RPMI7951 (cell line): ENCODE results near the gene LEKR1. TPM values are rescaled to one million over a fixed set of nuclear protein-coding genes. Genes with fewer than 3 reads are reported as not detected.
"Not testable (repeated sequence)": the region's sequence is repeated elsewhere in the genome, so short reads cannot be mapped to it uniquely, and the experiment has no call there.

ENCODE experiments used
- DNase-seq: peaks from one replicate; pipeline ENCODE4 v3.0.0-alpha.2; 2012; ENCODE audit warnings: low read depth
- total RNA-seq: library from RNA; depleted of rRNA; stranded (reverse); fragments of >200 nt; shearing (Covaris generic); gene quantifications from 2 replicates; pipeline ENCODE4 v1.2.3, GENCODE V29; 2014

The LEKR1 gene
- total RNA-seq, 1 experiment from 2014 or later, result 1.8 TPM

DNA sequence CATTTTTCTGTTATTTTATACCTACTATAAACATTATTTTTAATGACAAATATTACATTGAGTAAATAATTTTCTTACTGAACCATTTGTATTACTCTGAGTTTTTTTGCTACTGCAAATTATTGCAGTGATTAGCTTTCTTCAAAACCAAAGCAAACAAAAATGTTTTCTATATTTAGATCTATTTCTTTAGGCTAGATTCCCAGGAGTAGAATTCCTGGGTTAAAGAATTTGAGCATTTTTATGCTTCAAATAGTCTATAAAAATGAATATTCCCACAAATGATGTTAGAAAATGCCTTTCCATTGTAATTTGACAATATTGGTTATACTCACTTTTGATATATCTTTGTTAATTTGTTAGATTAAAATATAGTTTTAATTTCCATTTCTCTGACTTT, 76.8 kb downstream of the LEKR1 start:
- no peak for DNase-seq

DNA sequence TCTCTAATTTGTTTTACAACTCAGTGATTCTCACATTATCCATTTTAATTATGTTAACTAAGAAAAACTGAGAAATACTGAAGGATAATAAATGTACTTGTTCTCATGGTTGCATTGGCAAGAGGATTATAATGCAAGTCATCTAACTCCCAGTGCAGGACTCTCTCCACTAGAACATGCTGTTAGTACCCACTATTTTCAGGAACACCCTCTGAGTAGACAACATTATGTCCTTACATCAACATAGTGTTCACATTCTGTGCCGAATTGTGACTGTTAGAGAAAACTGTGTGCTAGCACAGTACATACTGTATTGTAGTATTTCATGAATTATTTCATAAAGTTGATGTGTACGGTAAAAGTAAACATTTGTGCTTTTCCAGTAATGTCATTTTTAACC, 80.1 kb downstream of the LEKR1 start:
- no peak for DNase-seq

DNA sequence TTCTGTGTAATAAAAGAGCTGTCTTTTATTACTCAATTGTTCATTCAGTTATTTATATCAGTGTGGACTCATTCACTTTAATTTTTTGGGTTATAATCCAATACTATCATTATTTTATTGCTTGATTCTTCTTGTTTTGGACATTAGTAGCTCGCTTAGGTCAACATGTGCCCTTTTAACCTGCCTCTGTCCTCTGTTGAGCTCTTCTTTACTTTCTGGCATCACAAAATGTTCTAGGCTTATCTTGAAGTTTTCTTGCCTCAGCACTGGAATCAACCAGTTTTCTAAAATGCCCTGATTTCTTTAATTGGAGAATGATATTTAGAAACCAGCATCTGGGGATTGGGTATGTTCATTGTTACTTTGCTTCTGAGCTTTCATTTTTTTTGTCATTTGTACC, 82.2 kb downstream of the LEKR1 start:
- no peak for DNase-seq

DNA sequence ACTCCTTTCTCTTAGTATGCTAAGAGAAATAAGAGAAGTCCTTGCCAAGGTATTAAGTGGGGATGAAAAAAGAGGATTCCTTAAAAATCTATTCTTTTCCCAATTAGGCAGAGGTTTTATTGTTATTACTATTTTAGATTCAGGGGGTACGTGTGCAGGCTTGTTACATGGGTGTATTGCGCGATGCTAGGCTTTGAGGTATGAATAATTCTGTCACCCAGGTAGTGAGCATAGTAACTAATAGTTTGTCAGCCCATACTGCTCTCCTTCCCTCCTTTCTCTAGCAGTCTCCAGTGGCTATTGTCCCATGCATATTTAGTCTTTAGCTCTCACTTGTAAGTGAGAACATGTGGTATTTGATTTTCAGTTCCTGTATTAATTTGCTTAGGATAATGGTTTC, 83.9 kb downstream of the LEKR1 start:
- no peak for DNase-seq

DNA sequence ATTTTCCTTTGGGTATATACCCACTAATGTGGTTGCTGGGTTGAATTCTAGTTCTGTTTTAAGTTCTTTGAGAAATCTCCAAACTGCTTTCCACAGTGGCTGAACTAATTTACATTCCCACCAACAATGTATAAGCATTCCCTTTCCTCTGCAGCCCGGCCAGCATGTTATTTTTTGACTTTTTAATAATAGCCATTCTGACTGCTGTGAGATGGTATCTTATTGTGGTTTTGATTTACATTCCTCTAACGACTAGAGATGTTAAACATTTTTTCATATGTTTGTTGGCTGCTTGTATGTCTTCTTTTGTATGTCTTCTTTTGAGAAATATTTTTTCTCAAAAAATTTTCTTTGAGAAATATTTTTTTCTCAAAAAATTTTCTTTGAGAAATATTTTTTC, 84.7 kb downstream of the LEKR1 start:
- DNase-seq, result peak; percentile 44

DNA sequence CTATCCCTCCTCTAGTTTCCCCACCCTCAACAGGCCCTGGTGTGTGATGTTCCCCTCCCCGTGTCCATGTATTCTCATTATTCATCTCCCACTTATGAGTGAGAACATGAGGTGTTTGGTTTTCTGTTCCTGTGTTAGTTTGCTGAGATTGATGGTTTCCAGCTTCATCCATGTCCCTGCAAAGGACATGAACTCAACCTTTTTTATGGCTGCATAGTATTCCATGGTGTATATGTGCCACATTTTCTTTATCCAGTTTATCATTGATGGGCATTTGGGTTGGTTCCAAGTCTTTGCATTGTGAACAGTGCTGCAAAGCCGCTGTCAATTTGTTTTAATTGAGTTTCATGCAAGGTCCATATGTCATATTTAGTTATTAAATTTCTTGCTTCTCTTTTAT, 88.1 kb downstream of the LEKR1 start:
- not testable (repeated sequence) for DNase-seq

DNA sequence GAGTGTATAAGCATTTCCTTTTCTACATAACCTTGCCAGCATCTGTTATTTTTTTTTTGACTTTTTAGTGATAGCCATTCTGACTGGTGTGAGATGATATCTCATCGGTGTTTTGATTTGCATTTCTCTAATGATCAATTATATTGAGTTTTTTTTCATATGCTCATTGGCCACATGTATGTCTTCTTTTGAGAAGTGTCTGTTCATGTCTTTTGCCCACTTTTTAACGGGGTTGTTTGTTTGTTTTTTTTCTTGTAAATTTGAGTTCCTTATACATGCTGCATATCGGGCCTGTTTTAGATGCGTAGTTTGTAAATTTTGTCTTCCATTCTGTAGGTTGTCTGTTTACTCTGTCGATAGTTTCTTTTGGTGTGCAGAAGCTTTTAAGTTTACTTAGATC, 89.2 kb downstream of the LEKR1 start:
- DNase-seq, result no peak

DNA sequence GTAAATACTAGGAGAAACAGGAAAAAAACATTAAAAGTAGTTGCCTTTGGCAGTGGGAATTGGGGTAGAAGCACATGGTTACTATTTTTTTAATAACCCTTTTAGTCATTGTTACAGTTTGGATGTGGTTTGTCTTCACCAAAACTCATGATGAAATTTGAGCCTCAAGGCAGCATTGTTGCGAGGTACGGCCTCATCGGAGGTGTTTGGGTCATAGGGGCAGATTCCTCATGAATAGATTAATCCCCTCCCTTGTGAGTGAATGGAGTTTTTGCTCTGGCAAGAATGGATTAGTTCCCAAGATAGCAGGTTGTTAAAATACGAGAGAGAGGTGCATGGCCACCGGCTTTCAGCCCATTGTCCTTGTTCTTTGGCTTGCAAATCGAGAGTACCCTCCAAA, 92.6 kb downstream of the LEKR1 start:
- peak; percentile 73 for DNase-seq

DNA sequence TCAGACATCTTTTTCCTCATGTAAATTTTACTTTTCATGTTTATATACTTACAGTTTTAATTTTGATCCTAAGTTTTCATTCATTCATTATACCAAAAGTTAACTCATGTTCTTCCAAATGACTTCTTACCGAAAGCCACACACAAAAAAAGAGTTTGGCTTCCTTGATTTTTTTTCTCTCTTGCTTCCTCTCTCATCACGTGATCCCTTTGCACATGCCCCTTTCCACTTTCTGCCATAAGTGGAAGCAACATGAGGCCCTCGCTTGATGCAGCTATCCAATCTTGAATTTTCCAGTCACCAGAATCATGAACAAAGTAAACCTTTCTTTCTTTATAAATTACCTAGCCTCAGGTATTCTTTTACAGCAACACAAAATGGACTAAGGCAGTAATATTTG, 93.7 kb downstream of the LEKR1 start:
- no peak for DNase-seq

DNA sequence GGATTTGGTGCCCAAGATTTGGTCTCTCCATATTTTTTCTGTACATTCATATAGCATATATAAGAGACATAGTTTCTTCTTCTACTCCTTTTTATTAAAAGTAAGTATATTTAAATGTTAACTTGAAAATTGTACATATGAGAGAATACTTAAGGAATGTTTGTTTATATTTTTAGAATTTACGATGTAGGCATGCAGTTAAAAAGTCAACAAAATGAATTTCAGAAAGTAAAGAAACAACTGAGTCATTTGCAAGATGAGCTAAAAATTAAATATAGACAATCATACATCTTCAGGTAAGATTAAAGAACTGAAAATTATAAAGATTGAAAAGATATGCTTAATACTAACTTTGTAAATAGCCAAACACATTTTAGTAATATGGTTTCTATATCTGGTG, 94.2 kb downstream of the LEKR1 start:
- no peak for DNase-seq

DNA sequence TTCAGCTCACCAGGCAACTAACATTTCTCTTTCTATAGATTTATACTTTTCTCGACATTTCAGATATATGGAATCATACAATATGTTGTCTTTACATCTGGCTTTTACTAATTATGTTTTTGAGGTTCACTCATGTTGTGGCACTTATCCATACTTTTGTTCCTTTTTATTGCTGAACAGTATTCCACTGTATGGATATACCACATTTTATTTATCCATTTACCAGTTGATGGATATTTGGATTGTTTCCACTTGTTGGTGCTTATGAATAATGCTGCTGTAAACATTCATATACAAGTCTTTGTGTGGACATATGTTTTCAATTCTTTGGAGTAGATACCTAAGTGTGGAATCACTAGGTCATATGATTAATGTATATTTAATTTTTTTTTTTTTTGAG, 97.2 kb downstream of the LEKR1 start:
- no peak for DNase-seq

DNA sequence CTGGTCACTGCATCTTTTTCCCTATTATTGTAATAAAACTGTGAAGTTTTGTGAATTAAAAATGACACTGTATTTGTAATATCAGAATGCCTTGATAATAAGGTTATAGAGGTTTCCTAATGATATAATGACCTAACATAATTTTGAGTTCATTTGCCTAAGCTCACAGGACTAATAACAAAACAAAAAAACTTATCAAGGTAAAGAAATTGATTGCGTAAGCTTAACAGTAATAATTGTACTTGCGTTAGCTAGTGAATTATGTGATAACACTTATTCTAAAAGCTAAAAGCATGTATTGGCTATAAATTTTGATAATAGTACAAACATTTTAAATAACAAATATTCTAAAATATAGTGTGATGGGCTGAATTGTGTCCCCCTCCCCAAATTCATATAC, 112.6 kb downstream of the LEKR1 start:
- DNase-seq, result no peak

DNA sequence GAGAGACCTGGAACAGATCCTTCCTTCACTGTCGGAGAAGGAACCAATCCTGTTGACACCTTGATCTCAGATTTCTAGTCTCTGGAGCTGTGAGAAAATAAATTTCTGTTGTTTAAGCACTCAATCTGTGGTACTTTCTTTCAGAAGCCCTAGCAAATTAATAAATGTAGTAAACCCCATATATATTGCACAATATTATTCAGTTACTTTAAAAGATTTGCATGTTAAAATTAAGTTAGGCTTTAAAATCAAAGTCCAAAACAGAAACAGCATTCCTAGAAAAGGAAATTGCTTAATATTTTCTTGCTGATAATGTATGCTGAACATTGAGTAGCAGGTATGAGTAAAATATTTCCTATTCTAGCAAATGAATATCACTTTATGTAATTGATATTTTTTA, 113.2 kb downstream of the LEKR1 start:
- no peak for DNase-seq

DNA sequence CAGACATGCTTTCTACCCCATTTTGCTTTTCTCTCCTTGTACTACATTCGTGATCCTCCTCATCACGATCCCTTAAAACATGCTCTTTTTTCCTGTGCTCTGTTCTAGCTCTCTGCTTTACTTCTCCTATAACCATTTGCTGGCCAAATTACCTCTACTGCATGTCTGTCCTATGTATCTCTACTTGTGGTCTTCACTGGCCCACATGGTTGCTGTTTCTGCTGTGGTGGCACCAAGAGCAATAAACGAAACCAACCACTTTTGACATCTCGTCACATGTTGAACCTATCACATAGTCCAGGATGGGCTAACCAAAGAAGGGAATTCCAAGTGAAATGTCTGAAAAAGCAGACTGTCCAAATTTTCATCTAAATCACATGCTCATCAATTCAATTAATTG, 115.2 kb downstream of the LEKR1 start:
- no peak for DNase-seq

DNA sequence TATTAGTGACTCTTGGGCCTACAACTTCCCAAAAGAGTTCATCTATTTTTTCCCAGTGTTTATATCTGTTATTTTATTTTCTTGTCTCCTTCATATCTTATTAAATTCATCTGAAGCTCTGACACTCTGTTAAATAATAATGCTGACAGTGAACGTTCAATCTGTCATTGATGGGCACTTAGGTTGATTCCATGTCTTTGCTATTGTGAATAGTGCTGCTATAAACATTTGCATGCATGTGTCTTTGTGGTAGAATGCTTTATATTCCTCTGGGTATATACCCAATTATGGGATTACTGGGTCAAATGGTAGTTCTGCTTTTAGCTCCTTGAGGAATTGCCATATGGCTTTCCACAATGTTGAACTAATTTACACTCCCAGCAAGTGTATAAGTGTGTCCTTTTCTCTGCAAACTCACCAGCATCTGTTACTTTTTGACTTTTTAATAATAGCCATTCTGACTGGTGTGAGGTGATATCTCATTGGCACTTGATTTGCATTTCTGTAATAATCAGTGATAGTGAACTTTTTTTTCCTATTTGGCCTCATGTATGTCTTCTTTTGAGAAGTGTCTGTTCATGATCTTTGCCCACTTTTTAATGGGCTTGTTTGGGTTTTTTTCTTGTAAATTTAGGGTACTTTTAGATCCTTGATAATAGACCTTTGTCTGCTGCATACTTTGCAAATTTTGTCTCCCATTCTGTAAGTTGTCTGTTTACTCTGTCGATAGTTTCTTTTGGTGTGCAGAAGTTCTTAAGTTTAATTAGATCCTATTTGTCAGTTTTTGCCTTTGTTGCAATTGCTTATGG, 122.5 kb downstream of the LEKR1 start:
- DNase-seq, result no peak

DNA sequence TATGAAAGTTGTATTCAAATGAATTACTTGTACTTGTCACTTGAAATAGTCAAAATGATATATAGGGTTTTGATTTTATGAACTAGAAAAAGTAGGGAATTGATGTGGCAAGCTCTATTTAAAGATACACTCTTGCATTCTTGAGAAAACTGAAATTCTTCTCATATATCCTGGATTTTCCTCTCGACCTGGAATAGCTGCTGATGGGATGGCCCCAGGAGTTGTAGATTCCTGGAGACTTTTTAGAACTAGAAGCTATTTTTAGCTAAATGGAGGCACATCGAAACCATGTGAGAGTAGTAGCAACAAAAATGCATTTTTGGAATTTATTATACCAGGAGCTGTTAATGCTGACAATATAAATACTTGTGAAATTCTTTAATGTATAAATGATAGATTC, 125.9 kb downstream of the LEKR1 start:
- no peak for DNase-seq

DNA sequence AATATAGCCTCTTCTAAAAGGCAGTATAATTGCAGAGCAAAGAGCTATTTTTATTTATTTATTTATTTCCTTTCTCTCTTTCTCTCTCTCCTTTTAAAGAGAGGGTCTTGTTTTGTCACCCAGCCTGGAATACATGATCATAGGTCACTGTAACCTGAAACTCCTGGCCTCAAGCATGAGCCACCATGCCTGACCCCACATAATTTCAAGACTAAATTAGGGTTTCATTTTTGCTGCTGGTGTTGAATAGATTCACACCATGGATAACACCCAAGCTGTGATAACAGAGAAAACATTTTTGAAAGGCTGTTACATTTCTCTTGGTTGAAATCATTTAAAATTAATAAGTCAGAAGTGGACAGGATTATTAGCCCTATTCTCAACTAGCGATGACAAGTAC, 131.6 kb downstream of the LEKR1 start:
- DNase-seq, result no peak

DNA sequence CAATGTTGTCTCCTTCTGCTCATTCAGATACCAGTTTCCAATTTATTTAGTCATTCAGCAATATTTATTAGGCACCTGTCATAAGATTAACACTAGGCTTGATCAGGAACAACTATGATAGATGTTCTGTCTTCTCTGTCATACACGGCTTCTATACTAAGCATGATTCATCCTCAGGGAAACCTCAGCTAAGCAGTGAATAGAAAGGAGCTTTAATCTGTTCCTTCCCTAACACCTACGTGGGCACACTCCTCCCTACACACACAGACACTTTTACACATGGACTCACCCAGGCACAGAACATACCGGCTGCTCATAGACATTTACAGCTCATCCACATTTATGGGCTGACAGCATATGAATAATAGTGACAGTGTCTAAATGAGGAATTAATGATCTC, 136.9 kb downstream of the LEKR1 start:
- DNase-seq, result no peak

DNA sequence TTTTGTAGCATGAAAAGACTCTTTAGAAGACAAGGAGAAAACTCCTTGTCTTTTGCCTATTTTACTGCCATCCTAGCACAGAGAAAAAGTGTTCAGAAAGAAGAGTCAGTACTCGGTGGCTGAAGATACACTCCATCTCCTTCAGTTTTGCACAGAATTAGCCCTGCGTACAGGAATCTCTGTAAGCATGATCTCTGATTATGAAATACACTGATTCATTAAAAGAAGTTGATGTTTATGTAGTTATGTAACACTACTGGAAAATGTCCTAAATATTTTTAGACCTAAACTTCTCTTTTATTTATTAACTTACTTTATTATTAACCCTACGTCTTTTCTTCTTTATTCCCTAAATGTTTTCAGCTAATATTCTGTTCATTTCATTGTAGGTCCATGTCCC, 138.4 kb downstream of the LEKR1 start:
- DNase-seq, result no peak

DNA sequence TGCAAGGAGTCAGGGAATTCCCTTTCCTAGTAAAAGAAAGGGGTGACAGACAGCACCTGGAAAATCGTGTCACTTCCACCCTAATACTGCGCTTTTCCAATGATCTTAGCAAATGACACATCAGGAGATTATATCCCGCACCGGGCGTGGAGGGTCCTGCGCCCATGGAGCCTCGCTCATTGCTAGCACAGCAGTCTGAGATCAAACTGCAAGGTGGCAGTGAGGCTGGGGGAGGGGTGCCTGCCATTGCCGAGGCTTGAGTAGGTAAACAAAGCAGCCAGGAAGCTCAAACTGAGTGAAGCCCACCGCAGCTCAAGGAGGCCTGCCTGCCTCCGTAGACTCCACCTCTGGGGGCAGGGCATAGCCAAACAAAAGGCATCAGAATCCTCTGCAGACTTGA, 140.2 kb downstream of the LEKR1 start:
- DNase-seq, result not testable (repeated sequence)

DNA sequence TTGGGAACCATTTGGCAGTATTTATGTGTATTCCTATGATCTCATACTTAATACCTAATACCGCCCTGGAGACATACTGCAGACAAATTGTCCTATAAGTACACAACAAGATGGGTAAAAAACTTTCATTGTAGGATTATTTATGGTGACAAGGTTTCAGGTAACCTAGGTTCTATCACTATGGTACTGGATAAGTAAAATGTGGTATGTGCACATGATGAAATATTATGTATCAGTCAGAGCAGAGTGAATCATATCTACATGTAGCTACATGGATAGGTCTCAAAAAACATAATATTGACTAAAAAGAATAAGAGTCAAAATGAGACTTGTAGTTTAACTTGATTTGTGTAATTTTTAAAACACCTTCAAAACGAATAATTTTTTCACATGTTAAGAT, 147.8 kb downstream of the LEKR1 start:
- no peak for DNase-seq

DNA sequence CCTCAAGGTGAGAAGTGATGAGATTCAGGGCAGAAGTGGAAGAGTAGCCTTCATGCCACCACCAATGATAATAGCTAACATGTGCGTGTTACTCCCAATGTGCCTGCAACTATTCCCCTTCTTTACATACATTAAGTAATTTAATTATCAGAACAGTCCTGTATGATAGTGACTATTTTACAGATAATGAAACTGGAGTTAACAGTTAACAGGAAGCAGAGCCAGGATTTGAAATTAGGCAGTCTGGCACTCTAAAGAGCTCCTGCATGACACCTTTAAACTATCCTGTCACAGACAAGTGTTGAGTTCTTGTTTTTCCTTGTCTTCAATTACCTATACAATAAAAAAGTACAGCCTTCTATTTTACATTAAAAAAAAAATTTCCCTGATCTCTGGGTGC, 148.8 kb downstream of the LEKR1 start:
- no peak for DNase-seq

DNA sequence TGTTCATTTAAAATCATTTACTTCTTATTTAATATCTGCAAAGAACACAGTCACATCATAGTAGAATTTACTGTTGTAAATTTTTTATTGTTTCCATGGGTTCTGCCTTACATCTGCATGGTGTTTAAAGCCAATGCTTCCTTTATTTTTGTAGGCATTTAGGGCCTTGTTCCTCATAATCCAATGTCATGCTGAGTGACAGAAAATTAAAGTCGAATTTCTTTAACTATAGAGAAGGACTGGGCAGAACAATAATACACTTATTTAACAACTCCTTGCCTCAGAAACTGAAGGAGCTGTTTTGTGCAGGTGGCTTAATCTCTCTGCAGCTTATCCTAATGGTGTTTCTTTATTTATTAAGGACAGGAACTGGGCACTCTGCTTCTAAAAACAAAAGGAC, 149.6 kb downstream of the LEKR1 start:
- no peak for DNase-seq

DNA sequence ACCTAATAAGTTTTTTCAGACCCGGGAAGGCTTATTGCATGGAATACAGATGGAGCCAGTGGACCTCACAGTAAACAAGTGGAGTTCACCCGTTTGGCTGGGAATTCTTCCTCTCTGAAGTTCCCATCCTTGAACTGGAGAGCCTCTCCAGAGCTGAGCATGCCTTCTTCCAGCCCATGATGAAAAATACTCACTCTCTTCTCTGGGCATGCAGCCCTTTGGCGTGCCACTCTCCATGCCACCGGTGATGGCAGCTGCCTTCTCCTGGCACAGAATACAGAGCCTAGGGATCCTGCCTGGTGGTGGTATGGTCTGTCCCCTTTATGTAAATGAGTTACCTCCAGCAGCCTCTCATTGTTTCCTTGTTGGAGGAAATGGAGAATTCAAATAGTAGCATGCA, 150.8 kb downstream of the LEKR1 start:
- DNase-seq, result no peak
